Nephron progenitor cell (in vitro differentiated cells): ENCODE measurements around the gene ZBTB11.
"Not testable (repeated sequence)": the region's sequence is repeated elsewhere in the genome, so short reads cannot be mapped to it uniquely, and the experiment has no call there.

Experiments used
- DNase-seq: peaks from one replicate; pipeline ENCODE4 v3.0.0; 2021
- H3K27ac Mint-ChIP-seq: 2 replicates; pipeline ENCODE4 v1.8.0; 2021; ENCODE audit warnings: mild to moderate bottlenecking, moderate library complexity, mixed read lengths
- H3K27me3 Mint-ChIP-seq: 2 replicates; pipeline ENCODE4 v1.8.0; 2021; ENCODE audit warnings: mild to moderate bottlenecking, low read depth, mixed read lengths; ENCODE audit not compliant: poor library complexity
- H3K36me3 Mint-ChIP-seq: 2 replicates; pipeline ENCODE4 v1.8.0; 2021; ENCODE audit warnings: low read depth, mixed read lengths
- H3K4me1 Mint-ChIP-seq: 2 replicates; pipeline ENCODE4 v1.8.0; 2021; ENCODE audit warnings: mixed read lengths
- H3K4me3 Mint-ChIP-seq: 2 replicates; pipeline ENCODE4 v1.8.0; 2021; ENCODE audit warnings: mild to moderate bottlenecking, moderate library complexity, mixed read lengths
- H3K9me3 Mint-ChIP-seq: 2 replicates; pipeline ENCODE4 v1.8.0; 2021; ENCODE audit warnings: mild to moderate bottlenecking, moderate library complexity, mixed read lengths
- CTCF ChIP-seq: fragments of 200-600 bp; sonication (generic); IDR thresholded peaks from 2 replicates; pipeline ENCODE4 v1.5.0; 2021; ENCODE audit warnings: antibody characterized with exemption

The ZBTB11 gene

GRCh38 chr3:101722394-101723173 is 45.7 kb upstream of the ZBTB11 start:
- no peak for DNase-seq
- H3K4me3 Mint-ChIP-seq = no peak overlapping the region
- H3K36me3 Mint-ChIP-seq = peaks cover 10% of the 10 kb centered on the region
- TF ChIP-seq CTCF = no peak
- H3K27ac Mint-ChIP-seq = peak overlapping the region; percentile 71
- peaks cover 28% of the 10 kb centered on the region for H3K4me1 Mint-ChIP-seq
- no peaks in the 10 kb centered on the region for H3K9me3 Mint-ChIP-seq
- H3K27me3 Mint-ChIP-seq = no peaks in the 10 kb centered on the region

GRCh38 chr3:101720851-101721840 is 44.2 kb upstream of the ZBTB11 start:
- Mint-ChIP-seq H3K9me3 (no peaks in the 10 kb centered on the region), H3K27me3 (no peaks in the 10 kb centered on the region), H3K4me1 (peaks cover 18% of the 10 kb centered on the region), H3K4me3 (no peak overlapping the region), H3K36me3 (no peaks in the 10 kb centered on the region), H3K27ac (peak overlapping the region; percentile 33)
- no peak for DNase-seq
- TF ChIP-seq CTCF = no peak

GRCh38 chr3:101719604-101720185 is 42.8 kb upstream of the ZBTB11 start:
- no peaks in the 10 kb centered on the region for H3K36me3 Mint-ChIP-seq
- no peak overlapping the region for H3K4me3 Mint-ChIP-seq
- peaks cover 11% of the 10 kb centered on the region for H3K4me1 Mint-ChIP-seq
- no peak overlapping the region for H3K27ac Mint-ChIP-seq
- no peak for TF ChIP-seq CTCF
- DNase-seq = no peak
- H3K27me3 Mint-ChIP-seq = no peaks in the 10 kb centered on the region
- H3K9me3 Mint-ChIP-seq = no peaks in the 10 kb centered on the region

GRCh38 chr3:101718455-101718854 is 41.5 kb upstream of the ZBTB11 start:
- no peak for TF ChIP-seq CTCF
- Mint-ChIP-seq H3K4me1 (peaks cover 5% of the 10 kb centered on the region), H3K27ac (no peak overlapping the region)

GRCh38 chr3:101709126-101709525 is 32.2 kb upstream of the ZBTB11 start:
- no peaks in the 10 kb centered on the region for H3K36me3 Mint-ChIP-seq
- no peaks in the 10 kb centered on the region for H3K9me3 Mint-ChIP-seq
- no peak overlapping the region for H3K27ac Mint-ChIP-seq
- no peak overlapping the region for H3K4me3 Mint-ChIP-seq
- DNase-seq = no peak
- no peak for TF ChIP-seq CTCF
- peaks cover 8% of the 10 kb centered on the region for H3K27me3 Mint-ChIP-seq
- H3K4me1 Mint-ChIP-seq = peaks cover 6% of the 10 kb centered on the region

More at GRCh38 chr3:101718455-101718854, 41.5 kb upstream of the ZBTB11 start:
- Mint-ChIP-seq H3K9me3 (no peaks in the 10 kb centered on the region), H3K4me3 (no peak overlapping the region), H3K27me3 (no peaks in the 10 kb centered on the region), H3K36me3 (no peaks in the 10 kb centered on the region)
- DNase-seq = no peak

- not testable (repeated sequence) for H3K9me3 Mint-ChIP-seq, H3K4me3 Mint-ChIP-seq, H3K27ac Mint-ChIP-seq, H3K27me3 Mint-ChIP-seq, DNase-seq, H3K36me3 Mint-ChIP-seq, H3K4me1 Mint-ChIP-seq
Observed at GRCh38 chr3:101704639-101705038, 27.7 kb upstream of the ZBTB11 start.
